COR-L47 (cell line): ENCODE results near the gene SPEG.

Experiments used
- DNase-seq: peaks from one replicate; lab custom pipeline; 2025; lab: John Stamatoyannopoulos, UW

SPEG gene

DNA sequence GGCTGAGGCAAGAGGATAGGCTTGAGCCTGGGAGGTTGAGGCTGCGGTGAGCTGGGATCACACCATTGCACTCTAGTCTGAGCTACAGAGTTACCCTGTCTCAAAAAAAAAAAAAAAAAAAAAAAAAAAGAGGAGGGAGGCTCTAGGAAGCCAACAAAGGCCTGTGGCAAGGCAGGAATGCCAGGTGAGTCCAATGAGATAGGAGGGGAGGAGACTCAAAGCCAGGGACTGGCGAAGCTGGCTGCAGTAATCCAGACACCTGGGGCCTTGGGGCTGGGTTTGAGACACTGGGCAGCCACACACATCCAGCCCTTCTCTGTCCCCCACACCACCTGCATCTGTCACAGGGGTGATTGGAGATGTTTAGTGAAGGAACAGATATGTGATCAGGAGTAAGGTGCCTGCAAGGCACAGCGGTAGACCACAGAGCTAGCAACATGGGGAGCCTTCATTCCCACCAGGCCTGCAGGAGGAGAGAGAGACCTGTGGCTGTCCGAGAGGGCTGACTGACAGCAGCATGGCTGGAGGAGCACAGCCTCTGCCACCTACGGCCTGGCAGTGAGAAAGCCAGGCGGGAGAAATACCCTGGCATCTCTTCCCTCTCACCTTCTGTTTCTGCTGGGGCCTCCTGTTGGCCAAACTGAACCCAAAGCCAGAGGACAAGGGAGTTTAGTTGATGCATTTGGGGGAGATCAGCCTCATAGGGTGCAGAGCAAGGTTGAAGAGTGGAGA is 99.5 kb downstream of the SPEG start:
- DNase-seq: no peak

- no peak for DNase-seq
These were observed 101.8 kb downstream of the SPEG start for GRCh38 chr2:219536425-219536824.

- DNase-seq: no peak
These were observed 102.3 kb downstream of the SPEG start for GRCh38 chr2:219536967-219537366.

- DNase-seq: no peak
These were observed 103.2 kb downstream of the SPEG start for GRCh38 chr2:219537657-219538488.

- DNase-seq: peak; percentile 38
These were observed 103.9 kb downstream of the SPEG start for GRCh38 chr2:219538504-219538951.

GRCh38 chr2:219538956-219539788 is 104.5 kb downstream of the SPEG start:
- DNase-seq: no peak

DNA sequence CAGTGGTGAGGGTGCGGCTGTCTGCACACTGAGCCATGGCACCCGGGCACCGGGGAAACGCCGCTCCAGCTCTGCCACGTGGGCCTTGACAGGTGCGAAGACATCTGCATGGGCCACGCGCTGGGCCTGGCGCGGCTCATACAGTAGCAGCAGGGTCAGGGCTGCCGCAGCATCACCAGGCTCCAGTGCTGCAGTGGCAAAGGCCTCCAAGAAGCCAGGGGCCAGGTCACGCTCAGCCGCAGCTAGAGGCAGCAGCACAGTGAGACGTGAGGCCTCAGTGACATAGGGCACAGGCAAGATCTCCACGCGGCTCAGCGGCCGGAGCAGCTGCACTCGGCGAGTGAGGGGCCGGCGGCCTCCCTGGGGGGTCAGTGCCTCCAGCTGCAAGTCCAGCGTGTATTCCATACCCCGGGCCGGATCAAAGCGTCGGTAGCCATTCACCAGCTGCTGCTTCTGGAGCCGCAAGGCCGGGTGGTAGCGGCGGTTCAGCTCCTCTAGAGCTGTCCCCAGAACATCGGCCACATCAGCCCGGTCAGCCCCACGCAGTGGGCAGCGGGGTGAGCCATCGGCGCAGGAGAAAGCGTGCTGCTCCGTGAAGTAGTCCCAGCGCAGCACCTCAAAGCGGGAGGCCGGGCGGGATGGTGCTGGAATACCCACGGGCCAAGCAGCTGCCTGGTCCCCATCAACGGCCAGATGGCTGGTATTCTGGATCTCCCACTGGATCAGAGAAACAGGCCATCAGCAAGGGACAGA is 105.5 kb downstream of the SPEG start:
- DNase-seq: no peak

DNA sequence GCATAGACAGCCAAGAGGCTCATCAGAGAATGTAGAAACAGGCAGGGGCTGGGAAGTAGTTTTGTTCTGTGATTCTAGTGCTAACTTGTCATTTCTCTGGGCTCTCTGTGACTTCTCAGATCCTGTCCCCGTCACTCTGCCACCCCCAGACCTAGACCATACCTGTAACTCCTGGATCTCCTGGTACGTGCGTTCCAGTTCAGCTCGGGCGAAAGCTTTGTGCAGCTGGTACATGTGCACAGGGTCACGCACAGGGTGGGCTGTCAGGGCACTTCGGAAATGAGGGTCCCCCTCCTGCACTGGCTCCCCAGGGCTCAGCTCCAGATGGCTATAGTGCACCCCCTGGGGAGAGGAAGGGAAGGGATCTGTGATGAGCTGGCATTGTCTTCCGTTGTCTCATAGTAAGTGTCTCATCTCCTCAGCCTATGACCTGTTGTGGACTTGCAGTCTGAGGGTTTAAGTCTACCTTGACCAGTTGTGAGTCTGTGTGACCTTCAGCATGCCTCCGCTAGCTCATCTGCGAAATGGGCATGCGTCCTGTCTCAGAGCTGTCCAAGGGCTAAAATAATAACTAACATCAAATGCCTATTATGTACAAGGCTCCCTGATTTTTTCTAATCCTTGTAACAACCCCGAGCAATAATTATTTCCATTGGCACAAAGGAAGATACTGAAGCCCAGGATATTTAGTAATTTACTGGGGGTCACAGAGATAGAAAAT is 106.3 kb downstream of the SPEG start:
- DNase-seq: no peak

GRCh38 chr2:219541611-219542180 is 107.1 kb downstream of the SPEG start:
- DNase-seq: peak; percentile 87

GRCh38 chr2:219542931-219543595 is 108.4 kb downstream of the SPEG start:
- DNase-seq: peak; percentile 58

DNA sequence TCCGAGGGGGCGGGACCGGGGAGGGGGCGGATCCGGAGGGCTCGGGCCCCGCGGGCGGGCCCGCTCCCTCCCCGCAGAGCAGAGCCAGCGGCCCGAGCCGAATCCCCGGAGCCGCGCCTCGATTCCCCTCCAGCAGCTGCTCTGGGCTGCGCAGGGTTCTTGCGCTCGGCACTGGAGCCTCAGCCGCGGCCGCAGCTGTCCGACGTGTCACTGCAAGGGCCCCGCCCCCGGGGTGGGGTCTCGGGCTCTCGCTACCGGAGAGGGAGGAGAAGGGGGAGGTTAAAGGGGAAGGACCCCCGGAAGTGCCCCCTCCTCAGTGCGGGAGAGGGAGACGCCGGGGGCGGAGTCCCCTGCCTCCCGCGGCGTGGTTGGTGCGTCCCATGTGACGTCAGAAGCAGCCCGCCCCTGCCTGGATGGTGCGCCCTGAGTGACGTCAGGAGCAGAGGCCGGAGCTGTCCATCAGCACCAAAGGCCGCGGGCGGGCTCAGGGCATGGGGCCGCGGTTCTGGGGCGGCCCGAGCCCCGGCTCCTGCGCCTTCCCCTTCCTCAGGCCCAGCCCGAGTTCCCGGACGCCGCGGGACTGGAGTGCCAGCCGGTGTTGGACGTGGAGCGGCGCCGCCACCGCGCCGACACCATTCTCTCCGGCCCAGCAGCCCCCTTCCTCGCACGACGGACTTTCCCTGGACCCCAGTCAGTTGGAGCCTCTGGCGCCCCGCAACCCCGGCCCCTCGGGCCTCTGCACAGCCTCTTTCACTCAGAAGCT is 109.1 kb downstream of the SPEG start, which contains the start of the genes CHPF and TMEM198:
Gene CHPF (minus strand): TSS at position 214 of the 763 bp plus-strand sequence. CDS start 271 bp downstream, outside the sequence.
Gene TMEM198 (plus strand): TSS at position 433 of the 763 bp plus-strand sequence. CDS start 700 bp downstream, outside the sequence.
- DNase-seq: peak; percentile 97

DNA sequence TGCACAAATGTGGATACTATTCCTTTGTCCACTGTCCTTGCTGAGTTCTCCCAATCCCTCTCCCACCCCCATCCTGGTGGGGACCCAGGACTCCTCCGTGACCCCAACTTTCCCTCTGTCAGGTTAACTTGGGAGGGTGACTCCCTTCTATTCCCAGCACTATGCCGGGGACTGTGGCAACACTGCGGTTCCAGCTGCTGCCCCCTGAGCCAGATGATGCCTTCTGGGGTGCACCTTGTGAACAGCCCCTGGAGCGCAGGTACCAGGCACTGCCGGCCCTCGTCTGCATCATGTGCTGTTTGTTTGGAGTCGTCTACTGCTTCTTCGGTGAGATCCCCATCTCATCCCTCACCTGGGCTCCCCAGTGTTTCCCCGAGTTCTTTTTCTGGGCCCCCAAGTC is 109.9 kb downstream of the SPEG start:
- DNase-seq: no peak

DNA sequence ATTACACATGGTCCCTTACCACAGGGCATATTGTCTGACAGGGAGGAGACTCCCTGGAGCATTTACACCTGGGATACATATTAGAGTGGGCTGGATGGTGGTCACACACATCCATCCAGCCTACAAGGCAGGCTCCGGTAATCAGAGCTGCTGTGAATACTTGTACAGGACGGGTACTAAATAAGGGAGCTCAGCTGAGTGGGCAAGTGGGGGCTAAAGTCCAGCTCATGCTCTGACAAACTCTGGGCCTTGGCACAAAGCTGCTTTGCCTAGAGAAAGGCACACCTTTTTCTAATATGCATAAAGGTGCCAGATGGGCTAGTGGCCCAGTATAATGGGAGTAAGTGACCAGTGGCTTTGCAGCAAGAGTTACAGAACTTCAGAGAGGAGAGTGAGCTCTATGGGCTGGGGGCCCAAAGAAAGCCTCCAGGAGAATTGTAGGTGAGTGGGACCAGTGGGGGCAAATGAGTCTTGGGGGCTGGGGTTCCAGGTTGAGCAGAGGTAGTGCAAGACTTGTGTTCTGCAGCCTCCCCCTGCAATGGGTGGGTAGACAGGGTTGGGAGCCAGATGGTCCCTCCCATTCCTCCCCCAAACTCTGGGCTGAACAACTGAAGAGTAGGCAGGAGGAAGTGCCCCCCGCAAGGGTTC is 110.8 kb downstream of the SPEG start:
- DNase-seq: no peak

GRCh38 chr2:219545943-219546352 is 111.3 kb downstream of the SPEG start:
- DNase-seq: no peak

DNA sequence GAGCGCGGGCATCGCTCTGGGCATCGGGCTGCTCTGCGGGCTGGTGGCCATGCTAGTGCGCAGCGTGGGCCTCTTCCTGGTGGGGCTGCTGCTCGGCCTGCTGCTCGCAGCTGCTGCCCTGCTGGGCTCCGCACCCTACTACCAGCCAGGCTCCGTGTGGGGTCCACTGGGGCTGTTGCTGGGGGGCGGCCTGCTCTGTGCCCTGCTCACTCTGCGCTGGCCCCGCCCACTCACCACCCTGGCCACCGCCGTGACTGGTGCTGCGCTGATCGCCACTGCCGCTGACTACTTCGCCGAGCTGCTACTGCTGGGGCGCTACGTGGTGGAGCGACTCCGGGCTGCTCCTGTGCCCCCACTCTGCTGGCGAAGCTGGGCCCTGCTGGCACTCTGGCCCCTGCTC is 113.0 kb downstream of the SPEG start:
- DNase-seq: no peak
